ENCODE data around the gene CASZ1. TPM values are rescaled to one million over a fixed set of nuclear protein-coding genes. Genes with fewer than 3 reads are reported as not detected.

The CASZ1 gene
- total and polyA plus RNA-seq, 2 donors (not counting 3 experiments of a cell fraction or from before 2014, with no cell fraction given), result 1.5 to 5.2 TPM

- no peaks in the 10 kb centered on the region for H3K36me3 ChIP-seq (ENCODE audit: control insufficient read depth in 2 of 2, extremely low read depth in 1 of 2, insufficient read depth in 2 of 2, low read length in 2 of 2)
- H3K27me3 ChIP-seq (ENCODE audit: control insufficient read depth in 2 of 2, insufficient read depth in 2 of 2, low read length in 2 of 2), result no peaks in the 10 kb centered on the region
- no peaks in the 10 kb centered on the region for H4K20me1 ChIP-seq (replicated peaks; ENCODE audit: control insufficient read depth, extremely low read depth, insufficient read depth, low read length)
- no peaks in the 10 kb centered on the region for H3K9me3 ChIP-seq (replicated peaks; ENCODE audit: control insufficient read depth, insufficient read depth, low read length)
- ChIA-PET POLR2A (no interaction called here), CTCF (interaction anchor here (1.2 kb wide), 1 partner anchor 13 kb away, joined by 3 read pairs; no protein-coding TSS in a partner anchor)
- dilution Hi-C loops (cut with MboI; ENCODE audit: extremely low pct_ligation_motif_present, low sequenced_read_pairs) (no loop called here), intact Hi-C loops (cut with micrococcal nuclease) (loop anchor here (5.0 kb wide), 1 partner anchor 163 kb away; no protein-coding TSS in a partner anchor)
- no peak overlapping the region for H2AFZ ChIP-seq (ENCODE audit: low read depth, low read length)
- no peak for FAIRE-seq
- no peaks in the 10 kb centered on the region for H3K9me1 ChIP-seq (replicated peaks; ENCODE audit: control insufficient read depth, extremely low read depth, insufficient read depth, low read length)
- H3K9ac ChIP-seq (replicated peaks; ENCODE audit: extremely low read depth, insufficient read depth, low read length), result no peak overlapping the region
- TF ChIP-seq CTCF (IDR thresholded peaks at IDR 0.05; ENCODE audit: extremely low read depth in 1 of 2, insufficient read depth in 1 of 2, low read depth in 1 of 2, low read length in 2 of 2) (no peak), FOS (IDR thresholded peaks at IDR 0.05; ENCODE audit: borderline replicate concordance, insufficient read depth, low read length) (no peak), MYC (IDR thresholded peaks at IDR 0.05; ENCODE audit: low read depth, low read length) (no peak), POLR2AphosphoS5 (IDR thresholded peaks at IDR 0.05; ENCODE audit: insufficient read depth, low read depth, low read length) (no peak), GATA2 (IDR thresholded peaks at IDR 0.05; ENCODE audit: insufficient read depth, insufficient read length, low read depth, low read length) (no peak), EZH2 (IDR thresholded peaks at IDR 0.05; ENCODE audit: borderline replicate concordance, low read depth, low read length, severe bottlenecking) (no peak), MAX (IDR thresholded peaks at IDR 0.05; ENCODE audit: insufficient read depth, insufficient read length) (no peak)
- H3K4me2 ChIP-seq (ENCODE audit: insufficient read depth, low read length), result no peak overlapping the region
- DNase-seq (ENCODE audit: low read depth, low spot score), result no peak
- H3K79me2 ChIP-seq (ENCODE audit: control insufficient read depth, insufficient read depth, low read length), result no peaks in the 10 kb centered on the region
- H3K27ac ChIP-seq (ENCODE audit: insufficient read depth, low read depth, low read length), result no peak overlapping the region
- H3K4me1 ChIP-seq (ENCODE audit: control insufficient read depth, extremely low read depth, insufficient read depth, low read length), result no peaks in the 10 kb centered on the region
- no peak overlapping the region for H3K4me3 ChIP-seq (replicated peaks in 1 of 3; ENCODE audit: insufficient read depth in 1 of 3, low read depth in 1 of 3, low read length in 3 of 3)
- no TSS peak for BruUV-seq (replicated peaks)
These were observed 106.0 kb downstream of the CASZ1 start for GRCh38 chr1:10690484-10690883.
